HFFc6 (cell line): ENCODE measurements around the gene KRT80. TPM values are rescaled to one million over a fixed set of nuclear protein-coding genes. Genes with fewer than 3 reads are reported as not detected.

Source experiments
- DNase-seq: peaks from one replicate; pipeline ENCODE4 v3.0.0-alpha.2; 2018
- H3K27ac Mint-ChIP-seq: 2 replicates; pipeline ENCODE4 v1.8.0; 2020; ENCODE audit warnings: mild to moderate bottlenecking, mixed read lengths
- H3K27me3 Mint-ChIP-seq: 2 replicates; pipeline ENCODE4 v1.8.0; 2021; ENCODE audit warnings: mild to moderate bottlenecking, moderate library complexity, mixed read lengths; ENCODE audit not compliant: insufficient read depth
- H3K36me3 Mint-ChIP-seq: 2 replicates; pipeline ENCODE4 v1.8.0; 2021; ENCODE audit warnings: low read depth, mixed read lengths
- H3K4me1 Mint-ChIP-seq: 2 replicates; pipeline ENCODE4 v1.8.0; 2020; ENCODE audit warnings: low read depth, mixed read lengths
- H3K4me3 Mint-ChIP-seq: 2 replicates; pipeline ENCODE4 v1.8.0; 2020; ENCODE audit warnings: mild to moderate bottlenecking, moderate library complexity, mixed read lengths
- H3K9me3 Mint-ChIP-seq: 2 replicates; pipeline ENCODE4 v1.8.0; 2020; ENCODE audit warnings: mild to moderate bottlenecking, mixed read lengths
- total RNA-seq, 6 experiments: library from RNA; stranded (reverse); fragmentation: NEBNext Ultra II Directional; extraction: Animal tissue kit (Norgen Biotek cat#: 25700); gene quantifications; 2 replicates in 1 of 6; 3 replicates in 5 of 6; pipeline ENCODE4 v1.2.3, GENCODE V29; 2021
- TF ChIP-seq, protein P1 (sequence below): fragments of 200-600 bp; sonication (generic); IDR thresholded peaks from 2 replicates; pipeline ENCODE4 v1.5.0; 2021; ENCODE audit warnings: antibody characterized with exemption, mild to moderate bottlenecking

KRT80 gene
- total RNA-seq, 6 experiments from 2014 or later, result 2.3 to 3.7 (median 2.8) TPM

DNA sequence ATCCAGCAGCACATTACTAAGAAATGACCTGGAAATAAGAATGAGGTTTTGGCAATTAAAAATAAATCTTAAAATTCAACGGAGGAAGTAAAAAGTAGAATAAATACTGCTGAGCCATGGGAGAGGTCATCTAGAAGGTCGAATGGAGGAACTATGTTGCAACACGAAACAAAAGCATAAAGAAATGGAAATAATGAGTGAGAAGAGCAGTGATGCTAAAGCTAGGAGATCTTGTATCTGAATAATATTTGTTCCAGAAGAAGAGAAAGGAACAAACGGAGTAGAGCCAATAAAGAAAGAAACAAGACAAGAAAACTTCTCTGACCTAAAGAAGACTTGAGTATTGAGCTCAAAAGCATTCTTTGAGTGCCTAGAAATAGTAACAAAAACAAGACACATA, 34.6 kb upstream of the KRT80 start:
- Mint-ChIP-seq H3K4me1 (peaks cover 85% of the 10 kb centered on the region), H3K27me3 (peaks cover 2% of the 10 kb centered on the region; the same call in 1 of the 2 replicates), H3K27ac (no peak overlapping the region), H3K9me3 (peaks cover 29% of the 10 kb centered on the region), H3K36me3 (peaks cover 27% of the 10 kb centered on the region), H3K4me3 (no peak overlapping the region)
- TF ChIP-seq, protein P1, sequence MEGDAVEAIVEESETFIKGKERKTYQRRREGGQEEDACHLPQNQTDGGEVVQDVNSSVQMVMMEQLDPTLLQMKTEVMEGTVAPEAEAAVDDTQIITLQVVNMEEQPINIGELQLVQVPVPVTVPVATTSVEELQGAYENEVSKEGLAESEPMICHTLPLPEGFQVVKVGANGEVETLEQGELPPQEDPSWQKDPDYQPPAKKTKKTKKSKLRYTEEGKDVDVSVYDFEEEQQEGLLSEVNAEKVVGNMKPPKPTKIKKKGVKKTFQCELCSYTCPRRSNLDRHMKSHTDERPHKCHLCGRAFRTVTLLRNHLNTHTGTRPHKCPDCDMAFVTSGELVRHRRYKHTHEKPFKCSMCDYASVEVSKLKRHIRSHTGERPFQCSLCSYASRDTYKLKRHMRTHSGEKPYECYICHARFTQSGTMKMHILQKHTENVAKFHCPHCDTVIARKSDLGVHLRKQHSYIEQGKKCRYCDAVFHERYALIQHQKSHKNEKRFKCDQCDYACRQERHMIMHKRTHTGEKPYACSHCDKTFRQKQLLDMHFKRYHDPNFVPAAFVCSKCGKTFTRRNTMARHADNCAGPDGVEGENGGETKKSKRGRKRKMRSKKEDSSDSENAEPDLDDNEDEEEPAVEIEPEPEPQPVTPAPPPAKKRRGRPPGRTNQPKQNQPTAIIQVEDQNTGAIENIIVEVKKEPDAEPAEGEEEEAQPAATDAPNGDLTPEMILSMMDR, result no peak
- DNase-seq, result no peak

DNA sequence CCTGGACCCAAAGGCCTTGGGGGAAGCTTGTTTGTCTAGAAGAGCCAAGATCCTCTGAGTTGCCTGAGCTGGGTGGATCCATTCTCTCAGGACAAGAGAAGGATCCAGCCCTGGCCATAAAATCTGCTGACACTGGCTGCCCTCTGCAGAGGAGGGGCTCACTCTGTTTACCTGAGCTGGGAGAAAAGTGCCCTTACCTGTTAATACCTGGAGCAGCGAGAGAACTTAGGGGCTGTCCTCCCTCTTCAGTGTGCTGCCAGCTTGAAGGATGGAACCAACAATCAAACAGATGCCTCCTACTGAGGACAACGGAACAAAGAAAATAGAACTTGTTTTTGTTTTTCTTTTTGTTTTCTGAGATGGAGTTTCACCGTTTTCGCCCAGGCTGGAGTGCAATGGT, 33.9 kb upstream of the KRT80 start:
- no peak overlapping the region for H3K27ac Mint-ChIP-seq
- H3K36me3 Mint-ChIP-seq, result peaks cover 27% of the 10 kb centered on the region
- H3K9me3 Mint-ChIP-seq, result peaks cover 29% of the 10 kb centered on the region
- H3K4me1 Mint-ChIP-seq, result peaks cover 85% of the 10 kb centered on the region
- H3K4me3 Mint-ChIP-seq, result no peak overlapping the region
- DNase-seq, result no peak
- peaks cover 2% of the 10 kb centered on the region for H3K27me3 Mint-ChIP-seq
- TF ChIP-seq, protein P1, result no peak

DNA sequence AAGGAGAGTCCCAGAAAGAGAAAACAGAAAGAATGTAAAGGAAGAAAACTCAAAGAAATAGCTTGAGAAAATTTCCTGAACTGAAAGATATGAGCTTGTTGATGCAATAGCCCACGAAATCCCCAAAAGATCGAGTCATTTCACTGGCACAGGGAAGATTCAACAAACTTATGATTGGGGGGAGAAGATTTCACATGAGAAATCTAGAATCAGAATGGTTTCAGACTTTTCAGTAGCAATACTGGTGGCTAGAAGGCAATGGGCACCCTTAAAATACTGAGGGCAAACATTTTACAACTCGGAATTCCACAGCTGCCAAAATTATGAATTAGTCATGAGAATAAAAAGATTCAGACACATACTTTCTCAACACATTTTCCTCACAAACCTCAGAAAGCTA, 32.3 kb upstream of the KRT80 start:
- peaks cover 70% of the 10 kb centered on the region for H3K4me1 Mint-ChIP-seq
- H3K9me3 Mint-ChIP-seq, result peaks cover 29% of the 10 kb centered on the region
- no peaks in the 10 kb centered on the region; the same call in none of the 2 replicates for H3K27me3 Mint-ChIP-seq
- DNase-seq, result no peak
- H3K4me3 Mint-ChIP-seq, result peak overlapping the region; percentile 44
- peak overlapping the region; percentile 55 for H3K27ac Mint-ChIP-seq
- TF ChIP-seq, protein P1, result no peak
- peaks cover 27% of the 10 kb centered on the region for H3K36me3 Mint-ChIP-seq

DNA sequence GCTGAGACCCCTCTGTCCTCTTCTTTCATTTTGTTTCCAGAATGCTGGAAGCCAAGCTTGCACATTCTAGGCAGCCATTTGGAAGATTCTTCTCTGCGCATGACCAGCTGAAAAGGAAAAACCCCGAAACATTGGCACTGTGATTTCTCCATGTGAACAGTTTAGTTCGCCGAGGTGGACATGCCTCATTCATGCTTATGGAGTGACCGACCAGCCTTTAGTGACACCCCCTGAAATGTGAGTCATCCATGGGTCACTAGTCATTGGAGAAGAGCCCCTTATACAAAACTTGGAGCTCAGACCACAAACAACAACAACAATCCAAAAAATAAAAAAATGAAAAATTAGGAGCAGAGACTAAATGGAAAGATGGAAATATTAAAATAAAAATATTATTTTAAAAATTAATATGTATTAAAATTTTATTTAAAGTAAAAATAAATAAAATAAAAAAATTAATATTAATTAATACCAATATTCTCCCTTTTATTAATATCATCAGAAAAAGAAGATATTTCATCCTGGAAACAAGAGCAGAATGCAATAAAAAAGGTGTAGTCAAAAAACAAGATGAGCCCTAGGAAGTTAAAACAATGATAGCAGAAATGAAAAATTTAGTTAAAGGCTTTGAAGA, 31.7 kb upstream of the KRT80 start:
- H3K4me1 Mint-ChIP-seq, result peaks cover 63% of the 10 kb centered on the region
- H3K9me3 Mint-ChIP-seq, result peaks cover 29% of the 10 kb centered on the region
- peak; percentile 58 for DNase-seq
- H3K27me3 Mint-ChIP-seq, result no peaks in the 10 kb centered on the region; the same call in none of the 2 replicates
- peaks cover 27% of the 10 kb centered on the region for H3K36me3 Mint-ChIP-seq
- peak overlapping the region; percentile 44 for H3K4me3 Mint-ChIP-seq
- TF ChIP-seq, protein P1, result no peak
- peak overlapping the region; percentile 76 for H3K27ac Mint-ChIP-seq

DNA sequence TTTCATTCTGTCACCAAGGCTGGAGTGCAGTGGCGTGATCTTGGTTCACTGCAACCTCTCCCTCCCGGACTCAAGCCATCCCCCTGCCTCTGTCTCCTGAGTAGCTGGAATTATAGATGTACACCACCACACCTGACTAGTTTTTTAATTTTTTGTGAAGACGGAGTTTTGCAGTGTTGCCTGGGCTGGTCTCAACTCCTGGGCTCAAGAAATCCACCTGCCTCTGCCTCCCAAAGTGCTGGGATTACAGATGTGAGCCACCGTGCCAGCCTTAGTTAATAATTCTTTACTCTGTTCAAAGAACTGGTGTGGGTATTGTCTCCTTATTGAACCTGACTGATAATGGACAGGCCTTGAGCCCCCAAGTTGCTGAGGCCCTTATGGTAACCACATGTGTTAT, 30.9 kb upstream of the KRT80 start:
- peaks cover 29% of the 10 kb centered on the region for H3K9me3 Mint-ChIP-seq
- H3K4me1 Mint-ChIP-seq, result peaks cover 56% of the 10 kb centered on the region
- H3K27me3 Mint-ChIP-seq, result no peaks in the 10 kb centered on the region; the same call in none of the 2 replicates
- H3K36me3 Mint-ChIP-seq, result peaks cover 27% of the 10 kb centered on the region
- no peak overlapping the region for H3K4me3 Mint-ChIP-seq
- peak overlapping the region; percentile 76 for H3K27ac Mint-ChIP-seq
- TF ChIP-seq, protein P1, result no peak
- no peak for DNase-seq
